ENCODE results near the gene RARB. TPM values are rescaled to one million over a fixed set of nuclear protein-coding genes. Genes with fewer than 3 reads are reported as not detected.
A peak's percentile ranks its signal among the peaks of the same experiment; 100 is the strongest.

The RARB gene
- total and polyA plus RNA-seq, 2 of the 13 experiments (the other 11 are each of a cell fraction or from before 2014, with no cell fraction given) = 0.16 TPM; not detected in 1

- TF ChIP-seq SKIL (CRISPR knock-in tag; IDR thresholded peaks at IDR 0.05; ENCODE audit: borderline replicate concordance) (no peak), ZSCAN29 (CRISPR knock-in tag; conservative IDR thresholded peaks at IDR 0.05) (no peak), PHF21A (CRISPR knock-in tag; IDR thresholded peaks at IDR 0.05) (no peak), STAT5B (CRISPR knock-in tag; IDR thresholded peaks at IDR 0.05) (no peak), SRSF9 (IDR thresholded peaks at IDR 0.05; ENCODE audit: borderline replicate concordance, insufficient read depth, low read depth, low read length, poor library complexity, severe bottlenecking) (no peak), CEBPG (CRISPR knock-in tag; IDR thresholded peaks at IDR 0.05) (no peak), MED8 (CRISPR knock-in tag; IDR thresholded peaks at IDR 0.05; ENCODE audit: insufficient replicate concordance) (no peak), AKNA (CRISPR knock-in tag; IDR thresholded peaks at IDR 0.05; ENCODE audit: borderline replicate concordance) (no peak), ZNF121 (CRISPR knock-in tag; IDR thresholded peaks at IDR 0.05) (no peak), BRD4 (CRISPR knock-in tag; IDR thresholded peaks at IDR 0.05) (no peak), ZNF670 (CRISPR knock-in tag; IDR thresholded peaks at IDR 0.05; ENCODE audit: borderline replicate concordance) (no peak), ZNF34 (CRISPR knock-in tag; IDR thresholded peaks at IDR 0.05; ENCODE audit: borderline replicate concordance) (no peak), FOXC1 (CRISPR knock-in tag; IDR thresholded peaks at IDR 0.05; ENCODE audit: borderline replicate concordance) (no peak), ZNF234 (CRISPR knock-in tag; conservative IDR thresholded peaks at IDR 0.05) (no peak), MAFK (conservative IDR thresholded peaks at IDR 0.05 in 1 of 2, IDR thresholded peaks at IDR 0.05 in 1 of 2; ENCODE audit: low read length in 2 of 2) (peak; percentile 43 to 58; a peak in 3 of 4 replicates), ZNF547 (CRISPR knock-in tag; IDR thresholded peaks at IDR 0.05) (no peak), NFE2L2 (IDR thresholded peaks at IDR 0.05; ENCODE audit: low read length) (peak; percentile 91)
- TF ChIP-seq, protein P1, sequence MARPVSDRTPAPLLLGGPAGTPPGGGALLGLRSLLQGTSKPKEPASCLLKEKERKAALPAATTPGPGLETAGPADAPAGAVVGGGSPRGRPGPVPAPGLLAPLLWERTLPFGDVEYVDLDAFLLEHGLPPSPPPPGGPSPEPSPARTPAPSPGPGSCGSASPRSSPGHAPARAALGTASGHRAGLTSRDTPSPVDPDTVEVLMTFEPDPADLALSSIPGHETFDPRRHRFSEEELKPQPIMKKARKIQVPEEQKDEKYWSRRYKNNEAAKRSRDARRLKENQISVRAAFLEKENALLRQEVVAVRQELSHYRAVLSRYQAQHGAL (CRISPR knock-in tag; IDR thresholded peaks at IDR 0.05; ENCODE audit: not compliant biosample characterization) = no peak
- TF ChIP-seq, protein P2, sequence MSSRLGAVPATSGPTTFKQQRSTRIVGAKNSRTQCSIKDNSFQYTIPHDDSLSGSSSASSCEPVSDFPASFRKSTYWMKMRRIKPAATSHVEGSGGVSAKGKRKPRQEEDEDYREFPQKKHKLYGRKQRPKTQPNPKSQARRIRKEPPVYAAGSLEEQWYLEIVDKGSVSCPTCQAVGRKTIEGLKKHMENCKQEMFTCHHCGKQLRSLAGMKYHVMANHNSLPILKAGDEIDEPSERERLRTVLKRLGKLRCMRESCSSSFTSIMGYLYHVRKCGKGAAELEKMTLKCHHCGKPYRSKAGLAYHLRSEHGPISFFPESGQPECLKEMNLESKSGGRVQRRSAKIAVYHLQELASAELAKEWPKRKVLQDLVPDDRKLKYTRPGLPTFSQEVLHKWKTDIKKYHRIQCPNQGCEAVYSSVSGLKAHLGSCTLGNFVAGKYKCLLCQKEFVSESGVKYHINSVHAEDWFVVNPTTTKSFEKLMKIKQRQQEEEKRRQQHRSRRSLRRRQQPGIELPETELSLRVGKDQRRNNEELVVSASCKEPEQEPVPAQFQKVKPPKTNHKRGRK (CRISPR knock-in tag; IDR thresholded peaks at IDR 0.05) = no peak
Measured at GRCh38 chr3:25582242-25582641, 154.2 kb downstream of the RARB start (continued).

All from HepG2 (cell line).